NCI-H226 (cell line): ENCODE results near the gene MAP2K7.
"Not testable (repeated sequence)": the region's sequence is repeated elsewhere in the genome, so short reads cannot be mapped to it uniquely, and the experiment has no call there.

Experiments
- DNase-seq: peaks from one replicate; pipeline ENCODE4 v3.0.0-alpha.2; 2015

MAP2K7 gene

DNA sequence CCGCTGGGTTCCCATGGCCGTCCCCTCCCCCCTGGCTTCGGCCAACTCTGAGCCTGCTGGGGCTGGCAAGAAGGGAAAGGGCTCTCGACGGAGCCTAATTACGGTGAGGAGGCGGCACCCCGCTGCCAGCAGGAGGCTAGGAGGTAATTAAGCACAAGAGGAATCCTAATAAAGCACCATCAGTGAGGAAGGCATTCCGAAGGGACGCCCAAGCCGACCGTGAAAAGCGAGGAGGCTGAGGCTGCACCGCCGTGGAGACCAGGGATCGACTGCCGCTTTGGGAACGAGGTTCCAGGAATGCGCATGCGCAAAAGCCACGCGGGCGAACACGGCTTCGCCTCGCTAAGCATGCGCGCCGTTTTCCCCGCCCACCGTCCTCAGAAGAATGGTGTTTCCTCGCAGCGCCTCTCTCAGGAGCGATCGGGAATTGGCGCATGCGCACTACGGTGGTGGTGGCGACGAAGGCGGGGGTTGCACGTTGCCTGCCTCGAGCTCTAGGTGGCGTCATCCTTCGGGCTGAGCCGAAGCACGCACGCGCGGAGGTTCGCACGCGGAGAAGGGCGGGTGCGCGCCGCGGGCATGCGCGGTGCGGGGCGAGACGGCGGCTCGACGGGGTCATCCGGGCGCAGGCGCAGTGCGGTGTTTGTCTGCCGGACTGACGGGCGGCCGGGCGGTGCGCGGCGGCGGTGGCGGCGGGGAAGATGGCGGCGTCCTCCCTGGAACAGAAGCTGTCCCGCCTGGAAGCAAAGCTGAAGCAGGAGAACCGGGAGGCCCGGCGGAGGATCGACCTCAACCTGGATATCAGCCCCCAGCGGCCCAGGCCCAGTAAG is at the start of gene MAP2K7:
Gene MAP2K7, plus strand, starts transcription at position 634 of the 830 bp plus-strand sequence. Its CDS starts 68 bp downstream, at position 702.
- DNase-seq = peak; percentile 94

- no peak for DNase-seq
Observed at GRCh38 chr19:7855426-7856108, 48.1 kb upstream of the MAP2K7 start.

- no peak for DNase-seq
Observed at GRCh38 chr19:7856109-7856591, 47.5 kb upstream of the MAP2K7 start.

DNA sequence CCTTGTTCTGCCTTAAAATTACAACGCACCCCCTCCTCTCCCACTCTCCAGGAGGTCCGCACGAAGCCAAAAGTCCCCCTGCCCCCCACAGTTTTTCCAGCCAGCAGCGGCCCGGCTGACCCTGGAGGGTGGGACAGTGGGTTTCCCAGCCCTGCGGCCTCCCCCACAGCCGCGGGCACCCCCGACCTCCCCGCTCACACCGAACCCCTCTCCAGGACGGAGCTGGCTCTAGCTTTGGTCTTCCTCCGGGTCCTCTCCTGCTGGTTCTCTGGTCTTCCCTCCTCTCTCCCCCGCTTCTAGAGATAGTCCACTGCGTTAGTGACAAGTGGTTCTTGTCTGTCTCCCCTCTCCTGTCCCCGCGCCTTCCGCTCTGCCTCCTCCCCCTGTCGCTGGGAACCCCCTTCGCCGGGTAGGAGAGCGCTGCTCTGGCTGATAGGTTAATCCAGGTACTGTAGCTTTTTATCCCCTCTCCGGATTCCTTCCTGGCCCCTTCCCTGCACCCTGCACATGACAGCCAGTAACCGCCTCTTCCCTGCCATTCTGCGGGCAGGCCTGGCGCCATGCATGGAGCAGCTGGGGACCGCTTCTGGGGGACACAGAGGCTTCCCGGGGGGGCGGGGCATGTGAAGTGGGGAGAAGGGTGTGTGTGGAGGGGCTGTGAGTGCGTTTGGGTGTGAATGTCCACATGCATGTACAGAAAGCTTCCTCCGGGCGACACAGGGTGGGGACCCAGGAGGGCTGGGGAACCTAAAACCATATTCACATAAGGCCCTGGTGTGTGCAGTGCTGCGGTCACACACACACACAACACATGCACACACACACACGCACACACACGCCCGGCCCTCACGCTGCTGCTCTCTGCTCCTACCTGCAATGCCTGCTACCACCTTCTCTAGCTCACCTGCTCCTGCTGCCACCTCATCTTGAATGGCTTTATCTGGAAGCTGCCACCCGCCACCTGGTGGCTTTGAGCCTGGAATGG is 46.7 kb upstream of the MAP2K7 start:
- DNase-seq = no peak

GRCh38 chr19:7857727-7858108 is 46.0 kb upstream of the MAP2K7 start:
- DNase-seq = no peak

- DNase-seq = no peak
Observed at GRCh38 chr19:7858109-7858770, 45.4 kb upstream of the MAP2K7 start.

DNA sequence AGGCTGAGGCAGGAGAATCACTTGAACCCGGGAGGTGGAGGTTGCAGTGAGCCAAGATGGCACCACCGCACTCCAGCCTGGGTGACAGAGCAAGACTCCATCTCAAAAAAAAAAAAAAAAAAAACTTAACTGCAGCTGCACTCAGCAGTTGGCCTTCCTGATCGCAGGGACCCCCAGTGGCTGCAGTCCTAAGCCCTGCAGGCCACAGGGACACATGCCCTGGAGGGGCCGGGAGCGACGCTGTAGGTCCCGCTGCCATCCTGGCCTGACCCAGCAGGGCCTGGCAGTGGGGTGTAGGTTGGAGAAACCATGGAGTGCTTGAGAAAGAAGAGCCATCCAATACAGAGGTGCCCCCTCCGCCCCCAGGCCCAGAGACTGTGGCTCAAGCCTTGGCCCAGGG is 44.6 kb upstream of the MAP2K7 start:
- not testable (repeated sequence) for DNase-seq

- no peak for DNase-seq
Observed at GRCh38 chr19:7859831-7860713, 43.6 kb upstream of the MAP2K7 start.

DNA sequence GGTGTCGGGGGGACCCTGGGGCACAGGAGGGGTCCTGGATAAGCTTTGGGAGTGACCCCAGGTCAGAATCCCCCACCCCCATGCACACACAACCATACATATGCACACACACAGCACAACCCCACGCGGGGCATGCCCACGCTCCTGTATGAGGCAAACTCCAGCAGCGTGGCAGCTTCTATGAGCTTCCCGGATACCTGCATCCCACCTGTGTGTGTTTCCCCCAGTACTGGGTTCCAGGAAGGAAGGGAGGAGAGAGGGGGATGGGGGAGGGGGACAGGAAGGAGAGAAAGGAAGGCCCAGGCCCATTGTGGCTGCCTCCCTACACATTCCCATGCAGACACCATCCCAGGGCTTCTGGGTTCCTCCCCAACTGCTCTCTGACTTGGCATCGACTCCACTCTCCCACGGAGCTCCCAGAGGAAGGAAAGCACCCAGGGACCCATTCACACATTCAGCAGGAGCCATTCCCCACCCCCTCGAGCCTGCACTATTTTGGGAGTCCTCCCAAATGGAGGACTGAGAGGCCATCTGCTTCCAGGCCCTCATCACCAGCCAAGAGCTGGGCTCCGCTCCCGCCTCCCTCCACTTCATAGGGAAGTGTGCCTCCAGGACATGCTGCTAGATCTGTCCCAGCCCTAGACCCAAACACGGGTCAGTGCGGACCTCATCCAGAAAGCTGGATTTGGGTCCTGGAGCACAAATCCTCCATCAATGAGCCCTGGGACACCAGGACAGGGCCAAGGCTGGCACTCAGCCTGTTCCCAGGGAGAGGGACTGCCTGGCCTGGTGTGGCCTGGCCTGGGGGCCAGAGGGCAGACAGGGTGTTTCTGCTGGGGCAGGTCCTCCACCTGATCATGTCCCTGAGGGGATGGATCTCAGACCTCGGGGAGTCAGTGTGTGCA is 42.7 kb upstream of the MAP2K7 start:
- DNase-seq = no peak

DNA sequence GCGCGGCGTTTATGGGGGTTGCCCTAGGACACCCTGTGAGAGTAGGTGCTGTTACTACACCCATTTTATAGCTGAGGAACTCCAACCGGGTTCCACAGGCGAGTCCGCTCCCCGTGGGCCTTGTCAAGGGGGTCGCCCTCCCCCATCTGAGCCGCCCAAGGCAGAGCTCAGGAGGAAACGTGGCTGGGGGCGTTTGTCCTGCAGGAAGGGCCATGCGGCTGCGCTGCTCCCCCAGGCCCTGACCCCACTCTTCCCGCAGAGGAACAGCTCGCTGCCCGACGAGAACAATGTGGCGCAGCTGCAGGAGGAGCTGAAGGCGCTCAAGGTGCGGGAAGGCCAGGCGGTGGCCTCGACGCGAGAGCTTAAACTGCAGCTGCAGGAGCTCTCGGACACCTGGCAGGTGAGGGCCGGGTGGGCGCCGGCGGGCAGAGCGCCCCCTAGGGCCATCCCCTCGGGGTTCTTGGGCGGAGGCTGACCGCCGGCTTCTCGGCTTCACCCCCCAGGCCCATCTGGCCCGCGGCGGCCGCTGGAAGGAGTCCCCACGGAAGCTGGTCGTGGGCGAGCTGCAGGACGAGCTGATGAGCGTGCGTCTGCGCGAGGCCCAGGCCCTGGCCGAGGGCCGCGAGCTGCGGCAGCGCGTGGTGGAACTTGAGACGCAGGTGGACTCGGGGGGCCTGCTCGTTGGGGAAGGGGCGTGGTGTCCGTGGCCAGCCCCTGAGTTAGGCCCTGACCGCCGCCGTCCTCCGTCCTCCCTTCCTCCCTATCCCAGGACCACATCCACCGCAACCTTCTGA is 41.9 kb upstream of the MAP2K7 start:
- DNase-seq = no peak

DNA sequence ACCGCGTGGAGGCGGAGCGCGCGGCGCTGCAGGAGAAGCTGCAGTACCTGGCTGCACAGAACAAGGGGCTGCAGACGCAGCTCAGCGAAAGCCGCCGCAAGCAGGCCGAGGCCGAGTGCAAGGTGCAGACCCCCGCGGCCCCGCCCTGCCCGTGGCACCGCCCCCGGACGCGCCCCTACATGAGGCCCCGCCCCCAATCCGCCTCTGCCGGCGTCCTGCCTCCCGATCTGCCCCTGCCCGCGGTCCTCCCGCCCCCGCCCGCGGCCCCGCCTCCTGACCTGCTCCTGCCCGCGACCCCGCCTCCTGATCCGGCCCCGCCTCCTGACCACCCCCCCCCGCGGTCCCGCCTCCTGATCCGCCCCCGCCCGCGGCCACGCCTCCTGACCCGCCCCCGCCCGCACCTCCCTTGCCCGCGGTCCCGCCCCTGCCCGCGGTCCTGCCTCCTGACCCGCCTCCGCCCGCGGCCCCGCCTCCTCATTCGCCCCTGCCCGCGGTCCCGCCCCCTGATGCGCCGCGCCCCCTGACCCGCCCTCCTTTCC is 41.2 kb upstream of the MAP2K7 start:
- no peak for DNase-seq

GRCh38 chr19:7863157-7863970 is 40.3 kb upstream of the MAP2K7 start:
- DNase-seq = no peak

DNA sequence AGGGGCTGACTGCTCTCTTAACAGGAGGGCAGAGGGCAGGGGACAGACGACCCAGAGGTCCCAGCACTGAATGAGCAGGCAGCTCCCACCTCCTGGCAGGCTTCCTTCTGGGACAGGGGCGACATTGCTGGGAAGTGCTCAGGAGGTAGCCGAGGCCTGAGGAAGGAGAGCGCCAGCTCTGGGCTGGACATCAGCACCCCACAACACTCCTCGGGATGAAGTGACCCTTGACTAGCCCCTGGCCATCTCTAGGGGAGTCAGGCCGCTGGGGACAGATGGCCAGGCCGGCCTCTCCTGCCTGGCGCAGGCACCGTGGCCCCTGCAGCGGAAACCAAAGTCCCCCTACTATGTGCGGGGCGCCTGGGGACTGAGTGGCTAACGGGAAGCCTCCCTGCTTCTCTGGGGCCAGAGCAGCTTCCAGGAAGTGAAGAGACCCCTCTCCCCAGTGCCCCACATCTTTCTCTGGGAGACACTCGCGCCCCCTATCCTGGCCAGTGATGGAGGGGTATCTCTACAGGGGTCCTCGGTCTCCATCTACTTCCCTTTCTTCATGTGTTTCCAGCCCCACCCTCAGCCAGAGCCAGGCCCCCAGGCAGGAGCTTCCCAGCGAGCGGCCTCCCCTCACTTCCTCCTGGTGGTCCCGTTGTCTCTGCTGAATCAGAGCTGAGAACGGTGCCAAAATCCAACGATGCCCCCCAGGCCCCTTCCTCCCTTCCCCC is 39.5 kb upstream of the MAP2K7 start:
- DNase-seq = no peak

DNA sequence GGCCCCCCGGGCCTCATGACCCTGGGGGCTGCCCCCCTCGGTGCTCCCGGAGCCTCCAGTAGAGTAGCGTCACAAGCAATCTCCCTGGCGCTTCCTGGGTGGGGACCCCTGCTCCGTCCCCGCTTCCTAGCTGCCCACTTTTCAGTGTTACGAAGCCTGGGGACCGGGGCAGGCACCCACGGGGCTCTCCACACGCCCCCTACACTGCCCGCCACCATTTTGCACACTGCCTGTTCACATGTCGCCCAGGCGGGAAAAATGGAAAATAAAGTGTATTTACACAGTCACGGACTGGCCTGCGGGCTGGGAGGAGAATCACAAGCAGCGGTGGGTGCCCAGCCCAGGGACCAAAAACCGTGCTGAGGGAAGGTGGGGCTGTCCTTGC is 39.0 kb upstream of the MAP2K7 start:
- no peak for DNase-seq

- no peak for DNase-seq
Observed at GRCh38 chr19:7865262-7865911, 38.3 kb upstream of the MAP2K7 start.

DNA sequence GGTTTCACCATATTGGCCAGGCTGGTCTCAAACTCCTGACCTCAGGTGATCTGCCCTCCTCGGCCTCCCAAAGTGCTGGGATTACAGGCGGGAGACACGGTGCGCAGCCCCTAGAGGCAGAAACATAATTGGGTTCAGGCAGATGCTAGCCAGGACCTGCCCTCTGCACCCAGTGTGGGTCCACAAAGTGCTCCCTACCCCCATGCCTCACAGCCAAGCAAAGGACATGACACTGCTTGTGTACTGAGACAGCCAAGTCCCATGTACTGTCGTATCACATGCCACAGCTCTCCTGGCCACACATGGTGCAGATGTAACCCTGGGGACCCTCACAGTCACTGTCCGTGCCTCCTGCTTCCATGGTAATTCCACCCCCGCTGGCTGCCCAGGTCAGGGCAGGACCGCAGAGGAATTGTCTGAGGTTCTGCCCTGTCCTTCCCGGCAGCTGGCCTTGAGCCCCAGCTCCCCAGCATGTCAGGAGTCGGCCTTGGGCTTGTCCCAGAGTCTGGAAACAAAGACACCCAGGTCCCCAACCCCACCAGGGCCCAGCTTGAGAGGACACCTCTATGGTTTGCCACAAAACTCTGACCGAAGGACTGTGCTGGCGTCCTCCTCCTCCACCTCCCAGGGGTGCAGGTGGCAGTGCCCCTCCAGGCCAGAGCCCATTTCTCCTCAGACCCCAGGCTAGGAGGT is 37.1 kb upstream of the MAP2K7 start:
- DNase-seq = no peak
